Measurements from ENCODE around the gene INTS6.
A peak's percentile ranks its signal among the peaks of the same experiment; 100 is the strongest.
"Not testable (repeated sequence)": the region's sequence is repeated elsewhere in the genome, so short reads cannot be mapped to it uniquely, and the experiment has no call there.

Gene INTS6

DNA sequence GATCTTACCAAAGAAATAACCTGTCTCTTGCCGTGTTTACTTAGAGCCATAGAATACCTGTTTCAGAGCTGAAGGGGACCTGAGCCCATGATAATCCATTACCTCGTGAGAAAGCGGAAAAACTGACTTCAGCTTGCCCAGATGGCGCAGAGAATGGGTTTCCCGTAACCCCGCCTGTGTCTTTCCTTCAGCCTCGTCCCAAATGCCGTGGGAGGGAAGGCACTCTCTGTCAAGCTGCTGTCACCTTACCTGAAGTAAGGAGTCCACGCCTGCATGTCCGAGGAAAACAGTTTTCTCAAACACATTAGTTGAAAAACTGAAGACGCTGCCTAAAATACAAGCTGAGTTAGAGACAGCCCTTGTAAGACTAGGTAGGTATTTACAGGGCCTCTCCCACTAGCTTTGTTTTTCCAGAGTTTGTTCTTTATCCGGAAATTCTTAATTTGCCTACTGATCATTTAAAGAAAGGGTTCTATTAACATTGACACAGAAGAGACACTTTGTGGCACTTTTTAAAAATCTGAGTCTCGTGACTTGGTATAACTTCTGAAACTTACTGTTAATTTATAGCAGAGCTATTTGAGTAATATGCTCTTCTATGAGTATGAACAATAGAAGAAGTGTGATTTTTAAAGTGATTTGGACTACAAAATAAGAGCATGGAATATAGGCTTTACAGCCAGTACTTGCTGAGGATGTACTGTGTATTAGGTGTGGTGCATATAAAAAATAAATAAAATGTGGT, 1.3 kb upstream of the INTS6 start:
- peak; percentile 10 for DNase-seq

DNA sequence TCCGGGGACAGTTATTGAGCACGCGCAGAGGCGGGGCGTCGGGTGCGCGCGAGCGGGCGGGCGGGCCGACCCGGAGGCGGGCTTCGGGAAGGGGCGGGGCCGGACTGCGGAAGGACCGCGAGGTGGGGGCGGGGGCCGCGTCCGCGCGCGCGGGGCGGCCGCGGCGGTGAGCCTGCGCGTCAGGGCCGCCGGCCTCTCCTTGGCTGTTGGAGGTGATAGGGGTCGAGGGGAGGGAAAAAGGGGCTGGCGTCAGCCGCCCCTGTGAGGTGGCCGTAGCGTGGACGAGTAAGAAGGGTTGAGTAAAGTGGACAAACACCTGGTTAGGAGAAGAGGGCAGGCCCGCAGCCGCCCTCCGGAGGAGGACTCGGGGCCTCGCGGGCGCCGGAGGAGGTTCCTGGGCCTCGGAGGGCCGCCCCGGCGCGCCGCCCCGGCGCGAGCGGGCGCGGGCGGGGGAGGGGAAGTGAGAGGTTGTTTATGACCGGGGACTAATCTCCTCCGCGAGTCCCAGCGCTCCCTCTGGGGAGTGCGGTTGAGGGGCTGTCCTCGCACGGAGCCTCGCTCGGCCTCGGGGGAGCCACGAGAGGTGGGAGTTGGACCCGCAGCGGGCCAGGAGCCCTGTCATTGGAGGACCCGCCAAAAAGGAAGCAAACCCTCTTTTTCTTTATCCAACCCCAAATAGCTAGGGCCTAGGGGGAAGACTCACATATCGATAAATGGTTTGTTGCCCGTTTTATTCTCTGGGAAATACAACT, 547 bp upstream of the INTS6 start:
- peak; percentile 78 for DNase-seq

DNA sequence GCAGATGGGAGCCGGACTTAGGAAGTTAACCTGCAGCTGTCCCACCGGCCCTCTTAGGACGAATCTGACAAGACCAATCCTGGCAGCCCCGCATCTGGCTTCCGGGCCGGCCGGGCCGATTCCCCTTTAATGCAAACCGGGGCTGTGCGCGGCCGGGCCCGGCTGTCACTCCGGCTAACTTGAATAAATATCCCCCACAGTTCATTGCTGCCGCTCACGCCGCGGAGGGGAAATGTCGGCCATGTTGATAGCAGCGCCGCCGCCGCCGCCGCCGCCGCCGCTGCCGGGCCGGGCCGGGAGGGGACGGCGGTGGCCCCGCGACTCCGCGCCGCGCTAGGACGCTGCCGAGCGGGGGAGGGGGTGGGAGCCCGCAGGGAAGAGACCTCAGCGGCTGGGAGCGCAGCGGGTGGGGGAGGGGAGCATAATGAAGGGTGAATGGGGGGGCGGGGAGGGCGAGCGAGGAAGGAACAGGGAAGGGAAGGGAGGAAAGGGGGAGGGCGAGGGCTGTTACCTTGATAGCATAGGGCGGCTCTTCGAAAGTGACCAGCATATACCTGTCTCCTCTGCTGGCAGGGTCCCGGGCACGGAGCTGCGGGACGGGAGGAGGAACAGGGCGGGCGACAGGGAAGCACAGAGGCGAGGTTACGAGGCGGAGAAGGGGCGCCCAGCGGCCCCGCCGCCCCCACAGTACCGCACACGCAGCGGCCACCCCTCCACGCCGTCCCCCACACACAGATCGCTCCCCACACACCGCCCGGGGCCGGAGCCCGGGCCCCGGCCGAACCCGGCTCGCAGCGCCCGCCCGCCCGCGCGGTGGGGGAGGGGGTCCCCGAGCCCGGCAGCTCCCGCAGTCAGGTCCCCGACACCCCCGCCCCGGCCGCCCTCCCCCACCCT, 1.1 kb downstream of the INTS6 start:
- peak; percentile 70 for DNase-seq

DNA sequence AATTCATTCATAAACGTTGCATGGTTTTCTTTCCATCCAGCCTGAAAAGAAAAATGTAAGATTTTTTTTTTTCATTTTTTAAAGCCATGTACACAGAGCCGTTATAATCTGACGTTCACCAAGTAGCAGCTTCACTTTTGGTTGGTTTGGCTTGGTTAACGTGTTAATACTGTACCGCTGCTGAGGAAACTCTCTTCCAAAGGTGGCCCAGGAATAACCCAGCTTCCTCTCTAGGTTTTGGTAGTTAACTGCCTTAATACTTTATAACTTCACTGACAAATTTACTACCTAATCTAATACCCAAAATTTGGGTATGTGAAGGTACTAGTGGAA, 1.7 kb downstream of the INTS6 start:
- no peak for DNase-seq

DNA sequence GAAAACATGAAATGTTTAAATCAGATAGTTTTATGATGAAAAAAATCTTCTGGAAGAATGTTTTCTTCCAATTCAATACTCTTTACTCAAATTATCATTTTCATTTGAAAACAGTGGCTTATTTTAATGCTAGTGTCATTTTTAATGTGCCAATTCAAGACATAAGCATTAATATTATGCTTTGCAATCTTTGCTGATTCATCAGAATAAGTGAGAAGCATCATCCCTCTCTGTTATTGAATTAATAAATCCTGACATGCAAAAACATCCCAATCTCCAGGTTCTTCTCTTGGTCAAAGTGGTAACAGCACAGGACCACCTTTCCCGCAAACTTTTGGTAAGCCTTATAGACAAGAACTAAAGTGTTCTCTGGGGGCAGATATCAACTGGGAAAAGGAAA, 3.8 kb downstream of the INTS6 start:
- no peak for DNase-seq

DNA sequence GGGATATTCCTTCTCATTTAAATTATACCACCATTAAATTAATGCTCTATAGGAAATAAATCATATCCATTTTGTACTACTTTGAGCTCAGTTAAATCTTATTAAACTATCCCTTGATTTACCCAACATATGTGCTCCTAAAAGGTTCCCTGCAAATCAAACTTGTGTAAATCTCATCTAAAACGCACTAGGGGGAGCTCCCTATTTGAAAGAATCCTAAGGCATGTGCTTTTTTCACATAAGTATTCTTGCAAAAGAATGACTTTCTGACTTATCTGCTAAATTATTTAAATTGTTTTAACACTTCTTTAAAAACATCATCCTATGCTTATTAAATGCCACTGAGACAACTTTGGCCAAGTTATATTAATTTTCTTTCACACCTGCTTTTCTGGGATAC, 7.9 kb downstream of the INTS6 start:
- DNase-seq = no peak

DNA sequence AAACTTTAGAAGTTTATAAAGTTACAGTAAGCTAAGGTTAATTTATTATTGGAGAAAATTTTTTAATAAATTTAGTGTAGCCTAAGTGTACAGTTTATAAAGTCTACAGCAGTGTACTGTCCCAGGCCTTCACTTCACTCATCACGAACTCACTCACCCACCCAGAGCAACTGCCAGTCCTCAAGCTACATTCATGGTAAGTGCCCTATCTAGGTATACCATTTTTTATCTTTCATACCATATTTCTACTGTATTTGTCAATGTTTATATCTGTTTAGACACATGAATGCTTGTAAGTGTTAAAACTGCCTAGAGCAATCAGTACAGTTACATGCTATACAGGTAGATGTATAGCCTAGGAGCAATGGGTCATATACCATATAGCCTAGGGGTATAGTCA, 12.5 kb downstream of the INTS6 start:
- no peak for DNase-seq

DNA sequence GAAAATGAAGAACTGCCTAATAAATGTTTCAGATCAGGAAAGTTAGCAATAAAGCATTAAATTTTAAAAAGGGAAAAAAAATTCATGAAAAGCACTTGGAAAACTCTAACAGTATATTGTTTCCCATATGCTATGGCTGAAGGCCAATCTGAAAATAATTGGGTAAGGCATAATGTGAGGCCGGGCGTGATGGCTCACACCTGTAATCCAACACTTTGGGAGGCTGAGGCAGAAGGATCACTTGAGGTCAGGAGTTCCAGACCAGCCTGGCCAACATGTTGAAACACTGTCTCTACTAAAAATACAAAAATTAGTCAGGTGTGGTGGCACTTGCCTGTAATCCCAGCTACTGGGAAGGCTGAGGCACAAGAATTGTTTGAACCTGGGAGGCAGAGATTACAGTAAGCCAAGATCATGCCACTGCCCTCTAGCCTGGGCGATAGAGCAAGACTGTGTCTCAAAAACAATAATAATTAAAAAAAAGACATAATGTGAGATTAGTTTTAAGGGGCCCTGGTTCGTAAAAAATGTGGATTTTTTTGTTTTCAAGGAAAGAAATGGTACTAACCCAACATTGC, 15.2 kb downstream of the INTS6 start:
- DNase-seq = no peak

DNA sequence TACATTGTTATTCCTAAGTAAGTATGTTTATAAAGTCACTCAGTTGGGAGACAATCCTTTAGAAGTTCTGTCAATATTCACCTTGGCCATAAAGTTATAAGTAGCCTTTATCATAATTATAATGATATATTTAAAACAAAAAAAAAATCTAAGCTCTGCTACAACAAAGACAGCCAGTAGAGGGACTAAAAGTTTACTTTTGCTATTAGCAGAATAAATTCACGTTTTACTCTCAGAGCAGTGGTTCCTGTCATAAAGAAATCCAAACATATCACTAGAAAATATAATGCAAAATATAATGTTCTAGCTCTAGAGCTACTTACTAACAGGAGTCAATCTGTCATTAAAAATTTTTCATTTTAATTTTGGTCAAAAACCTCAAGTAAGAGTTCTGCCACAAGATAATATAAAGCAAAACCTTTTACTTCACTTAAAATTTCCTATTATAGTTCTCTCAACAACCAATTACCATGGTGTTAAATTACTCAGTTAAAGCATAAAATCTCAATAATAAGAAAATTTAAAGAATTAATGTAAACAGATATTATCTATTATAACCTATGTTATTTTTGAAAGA, 17.7 kb downstream of the INTS6 start:
- no peak for DNase-seq

DNA sequence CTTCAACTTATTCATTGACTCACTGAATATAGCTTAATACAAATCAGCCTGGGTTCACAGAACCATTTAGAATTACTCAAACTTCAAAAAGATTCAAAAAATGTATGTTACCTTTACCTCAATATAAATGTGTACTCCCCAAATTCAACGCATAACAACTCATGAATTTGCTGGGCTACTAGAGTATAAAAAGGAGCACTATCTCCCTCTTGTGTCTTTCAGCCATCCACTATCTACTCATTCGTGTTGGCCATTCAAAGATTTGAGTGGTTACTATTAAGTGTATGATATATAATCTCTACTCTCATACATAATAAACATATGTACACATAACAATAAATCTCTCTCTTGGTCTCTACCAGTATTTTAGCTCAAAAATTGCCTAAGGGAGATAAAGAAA, 20.3 kb downstream of the INTS6 start:
- DNase-seq = no peak

DNA sequence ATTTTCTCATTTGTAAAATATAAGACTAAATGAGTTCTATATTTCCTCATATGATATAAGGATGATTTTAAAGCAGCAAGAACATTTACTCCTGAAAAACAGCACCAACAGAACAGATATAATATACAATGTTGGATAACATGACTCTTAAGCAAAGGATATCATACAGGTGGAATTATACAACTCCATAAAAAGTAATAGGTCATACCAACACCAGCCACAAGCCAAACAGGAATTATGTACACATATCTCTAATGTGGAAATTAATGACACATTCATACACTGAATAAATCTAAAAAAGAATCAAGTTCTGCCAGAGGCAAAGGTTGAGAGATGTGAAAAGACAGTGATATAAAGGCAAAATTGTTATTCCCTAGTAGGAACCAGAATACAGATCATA, 25.9 kb downstream of the INTS6 start:
- DNase-seq = no peak

DNA sequence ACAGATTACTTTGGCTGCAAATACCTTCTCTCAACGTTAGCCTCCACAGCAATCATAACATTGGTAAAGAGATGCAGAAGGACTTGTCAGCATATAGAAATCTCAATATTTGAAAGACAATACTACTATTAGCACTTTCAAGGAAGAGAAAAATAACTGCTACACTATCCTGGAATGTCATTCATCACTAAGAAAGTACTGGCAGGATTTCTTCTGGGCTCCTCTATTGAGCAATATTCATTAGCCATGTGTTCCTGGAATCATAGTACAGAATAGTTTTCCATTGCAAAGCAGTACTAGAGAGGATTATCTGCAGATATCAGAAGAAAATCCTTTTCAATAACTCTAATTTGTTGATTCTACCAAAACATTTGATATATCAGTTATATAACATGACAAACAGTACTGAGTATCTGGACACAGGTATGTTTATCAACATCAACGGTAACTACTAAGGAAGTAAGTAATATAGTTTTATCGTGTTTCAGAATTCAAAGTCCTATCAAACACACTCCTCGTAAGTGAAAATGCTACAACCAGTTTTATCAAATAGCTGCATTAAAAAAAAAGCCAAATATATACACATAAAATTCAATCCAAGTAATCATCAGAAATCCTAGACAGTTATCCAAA, 27.3 kb downstream of the INTS6 start:
- no peak for DNase-seq

DNA sequence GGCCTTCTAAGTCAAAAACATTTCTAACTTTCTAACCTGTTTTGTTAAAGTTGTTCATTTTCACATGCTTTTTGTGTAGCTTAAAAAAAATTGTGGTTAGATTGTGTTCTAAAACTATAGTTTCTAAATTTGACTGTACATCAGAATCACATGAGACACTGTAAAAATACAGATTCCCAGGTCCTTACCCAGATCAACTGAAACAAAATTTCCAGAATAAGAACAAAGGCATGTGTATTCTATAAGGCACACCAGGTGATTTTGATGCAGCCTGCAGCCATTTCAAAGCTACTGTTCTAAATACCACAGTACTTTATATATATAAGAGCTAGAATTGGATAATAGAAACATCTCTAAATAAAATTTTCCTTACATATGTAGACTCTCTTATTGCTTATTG, 29.1 kb downstream of the INTS6 start:
- no peak for DNase-seq

DNA sequence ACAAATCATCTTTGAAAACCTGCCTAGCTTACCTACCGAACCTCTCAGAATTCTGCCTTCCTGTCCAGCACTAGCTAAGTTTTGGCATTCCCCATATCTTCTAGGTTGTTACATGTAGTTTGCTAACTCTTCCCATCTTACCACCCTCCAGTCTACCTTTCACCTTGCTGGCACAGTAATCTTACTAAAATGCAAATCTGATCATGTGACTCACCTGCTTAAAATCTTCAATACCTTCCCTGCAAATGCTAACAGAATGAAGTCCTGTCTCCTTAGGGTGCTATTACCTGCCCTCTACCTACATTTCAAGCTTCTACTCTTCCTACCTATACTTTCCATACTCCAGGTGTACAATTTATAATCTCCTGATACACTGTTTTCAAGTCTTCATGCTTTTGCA, 30.4 kb downstream of the INTS6 start:
- DNase-seq = no peak

DNA sequence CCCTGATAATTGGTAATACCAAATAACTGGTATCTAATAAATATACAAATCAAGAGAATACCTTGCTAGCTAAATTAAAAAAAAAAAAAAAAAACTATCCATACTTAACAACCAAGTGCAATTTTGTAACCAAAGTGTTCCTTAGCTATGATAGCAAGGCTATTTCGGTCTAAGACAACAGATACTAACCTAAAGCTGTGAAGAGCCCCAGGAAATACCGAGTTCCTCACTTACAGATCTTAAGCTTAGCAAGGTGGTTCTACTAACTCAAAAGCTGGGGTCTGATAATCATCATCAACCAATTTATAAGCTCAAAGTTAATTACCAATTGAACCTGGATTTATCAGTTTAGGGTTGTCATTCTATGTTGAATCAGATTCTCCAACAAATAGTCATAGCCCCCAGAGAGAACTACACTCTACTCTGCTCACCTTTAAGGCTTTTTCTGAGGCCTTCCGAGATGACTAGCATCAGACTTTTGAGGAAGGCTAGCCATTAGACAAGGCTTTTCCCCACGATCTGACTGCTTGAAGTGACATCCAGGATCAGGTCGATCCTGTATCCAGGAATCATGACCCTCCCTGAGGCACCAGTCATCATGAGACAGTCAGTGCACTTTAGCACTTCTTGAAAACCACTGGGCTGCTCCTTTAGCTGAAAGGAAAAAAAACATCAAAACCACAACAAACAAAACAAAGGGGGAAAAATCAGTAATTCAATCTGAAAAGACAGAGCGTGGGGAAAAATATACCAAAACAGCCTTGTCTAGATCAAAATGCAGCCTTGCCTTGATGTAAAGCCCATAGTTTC, 31.9 kb downstream of the INTS6 start:
- no peak for DNase-seq

DNA sequence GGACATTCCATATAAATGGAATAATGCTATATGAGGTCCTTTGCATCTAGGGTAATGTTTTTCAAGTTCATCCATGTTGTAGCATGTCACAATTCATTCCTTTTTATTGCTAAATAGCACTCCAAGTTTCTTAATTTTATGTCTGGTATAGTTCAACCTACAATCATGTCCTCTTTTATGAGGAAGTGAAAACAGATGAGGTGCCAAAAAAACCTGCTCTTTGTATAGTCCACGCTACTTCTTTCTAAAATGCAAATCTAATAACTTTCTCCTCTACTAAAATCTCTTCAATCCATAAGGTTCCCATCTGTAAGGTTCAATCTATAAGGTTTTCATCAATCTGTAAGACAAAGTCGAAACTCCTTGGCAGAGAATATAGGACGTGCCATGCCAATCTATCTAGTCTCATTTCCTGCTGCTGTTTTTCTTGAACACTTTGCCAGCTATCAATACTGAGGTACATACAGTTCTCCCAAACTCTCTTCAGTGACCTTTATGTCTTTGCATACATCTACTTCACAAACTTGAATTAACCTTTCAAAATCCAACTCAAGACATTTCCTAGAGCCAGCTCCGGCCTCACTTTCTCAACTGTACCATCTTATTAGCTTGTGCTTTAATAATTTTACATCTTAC, 33.7 kb downstream of the INTS6 start:
- DNase-seq = no peak

DNA sequence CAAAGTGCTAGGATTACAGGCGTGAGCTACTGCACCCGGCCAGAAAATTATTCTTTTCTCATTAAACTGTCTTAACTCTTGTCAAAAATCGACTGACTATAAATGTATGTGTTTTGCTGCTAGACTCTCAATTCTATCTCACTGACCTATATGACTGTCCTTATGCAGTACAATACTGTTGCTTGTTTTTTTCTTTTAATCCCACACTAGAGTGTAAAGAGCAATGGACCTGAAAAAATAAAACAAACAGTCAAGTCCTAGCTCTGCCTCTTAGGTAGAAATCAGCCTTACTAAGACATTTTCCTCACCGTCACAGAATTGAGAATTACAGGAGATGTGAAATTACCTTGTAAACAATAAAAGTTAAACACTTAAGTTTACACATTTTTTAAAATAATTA, 35.1 kb downstream of the INTS6 start:
- no peak for DNase-seq

DNA sequence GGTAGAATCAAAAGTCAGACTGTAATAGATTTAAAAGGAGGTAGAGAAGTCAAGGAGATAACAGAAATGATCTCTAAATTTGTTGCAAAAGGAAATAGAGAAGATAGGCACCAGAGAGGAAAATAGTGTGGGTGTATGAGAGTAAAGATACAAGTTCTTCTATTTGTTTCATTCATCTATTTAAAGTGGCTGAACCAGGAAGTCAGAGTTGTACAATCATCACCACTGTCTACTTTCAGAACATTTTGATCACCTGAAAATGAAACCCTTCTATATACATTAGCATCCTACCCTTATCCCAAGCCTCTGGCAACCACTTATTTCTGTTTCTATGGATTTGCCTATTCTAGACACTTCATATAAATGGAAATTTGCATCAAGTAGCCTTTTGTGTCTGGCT, 36.7 kb downstream of the INTS6 start:
- no peak for DNase-seq

DNA sequence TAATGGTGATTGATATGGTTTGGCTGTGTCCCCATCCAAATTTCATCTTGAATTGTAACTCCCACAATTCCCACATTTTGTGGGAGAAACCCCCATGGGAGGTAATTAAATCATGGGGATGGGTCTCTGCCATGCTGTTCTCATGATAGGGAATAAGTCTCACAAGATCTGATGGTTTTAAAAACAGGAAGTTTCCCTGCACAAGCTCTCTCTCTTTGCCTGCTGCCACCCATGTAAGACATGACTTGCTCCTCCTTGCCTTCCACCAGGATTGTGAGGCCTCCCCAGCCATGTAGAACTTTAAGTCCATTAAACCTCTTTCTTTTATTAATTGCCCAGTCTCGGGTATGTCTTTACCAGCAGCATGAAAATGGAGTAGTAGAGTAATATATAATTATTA, 37.5 kb downstream of the INTS6 start:
- not testable (repeated sequence) for DNase-seq

DNA sequence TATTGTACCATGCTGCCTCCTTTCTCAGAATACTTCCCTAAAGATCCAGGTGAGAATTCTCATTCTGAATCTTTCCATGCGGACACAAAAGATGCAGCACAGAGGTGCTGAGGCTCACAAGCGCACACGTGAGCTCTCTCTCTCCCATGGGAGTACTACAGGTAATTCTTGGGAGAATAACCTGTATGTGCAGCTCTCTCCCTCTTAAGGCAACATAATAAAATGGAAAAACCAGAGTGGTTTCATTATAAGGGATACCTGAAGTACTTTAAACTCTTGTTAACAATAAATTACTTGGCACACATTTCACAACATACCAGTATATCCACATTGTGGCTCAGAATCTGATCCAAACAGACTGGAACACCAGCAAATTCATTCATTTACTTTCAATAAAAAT, 40.4 kb downstream of the INTS6 start:
- DNase-seq = no peak

DNA sequence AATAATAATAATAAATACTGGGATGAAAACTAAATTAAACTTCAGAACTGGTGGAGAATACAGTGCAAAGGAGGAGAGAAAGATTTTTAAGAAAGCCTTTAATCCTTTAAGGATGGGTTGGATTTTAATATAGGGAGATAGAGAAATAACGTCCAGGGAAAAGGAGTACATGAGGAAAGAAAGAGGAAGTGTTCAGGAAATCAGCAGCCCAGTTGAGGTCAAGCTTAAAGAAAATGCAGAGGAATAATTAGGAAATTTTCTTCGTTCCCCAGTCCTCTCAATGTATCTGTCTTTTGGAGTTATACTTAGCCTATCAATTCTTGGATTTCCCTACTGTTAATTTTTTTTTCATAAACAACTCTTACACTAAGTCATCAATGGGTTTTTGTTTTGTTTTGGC, 47.7 kb downstream of the INTS6 start:
- DNase-seq = no peak

Measured in activated effector memory CD4-positive, alpha-beta T cell treated with Interleukin-2 at 50 U/mL for 16 hours (primary cell).